K562 (cell line): ENCODE results near the gene SDCCAG8. TPM values are rescaled to one million over a fixed set of nuclear protein-coding genes. Genes with fewer than 3 reads are reported as not detected.

Experiments used
- CCNT2 ChIP-seq: IDR thresholded peaks from 2 replicates; pipeline ENCODE4 v1.6.1; 2011; ENCODE audit warnings: borderline replicate concordance, low read depth, mild to moderate bottlenecking, moderate library complexity, mixed read lengths, low read length; ENCODE audit not compliant: insufficient read length; ENCODE audit errors: extremely low read depth
- CEBPG ChIP-seq, 3 experiments: fragments of 200-800 bp in 1 of 3; sonication (Bioruptor generic) in 1 of 3; sonication (generic) in 1 of 3; formaldehyde crosslinking in 1 of 3; IDR thresholded peaks in 2 of 3; conservative IDR thresholded peaks in 1 of 3; 2 replicates each; pipeline versions ENCODE4 v1.6.1 to v1.8.0; 2016 to 2022; ENCODE audit warnings: missing compliant biosample characterization in 2 of 3, missing genetic modification characterization in 2 of 3, mild to moderate bottlenecking in 1 of 3, missing genetic modification reagents in 1 of 3
- CUX1 ChIP-seq: fragments of 200-800 bp; sonication (Bioruptor generic); IDR thresholded peaks from 2 replicates; pipeline ENCODE4 v1.6.1; 2016; ENCODE audit warnings: missing genetic modification characterization, missing compliant biosample characterization
- DIDO1 ChIP-seq: fragments of 450-650 bp; IDR thresholded peaks from 2 replicates; pipeline ENCODE4 v1.6.1; 2016; ENCODE audit warnings: low read depth, missing biosample characterization, missing genetic modification characterization
- FOXA3 ChIP-seq, 2 experiments: fragments of 450-650 bp in 1 of 2; sonication (generic) in 1 of 2; formaldehyde crosslinking; IDR thresholded peaks in 1 of 2; conservative IDR thresholded peaks in 1 of 2; 2 replicates each; pipeline versions ENCODE4 v1.4.0 to v1.8.0; 2020 to 2022; ENCODE audit warnings: mild to moderate bottlenecking in 2 of 2, missing genetic modification reagents in 1 of 2
- KHSRP ChIP-seq: fragments of 450-650 bp; IDR thresholded peaks from 2 replicates; pipeline ENCODE4 v1.6.1; 2017
- MAFK ChIP-seq: IDR thresholded peaks from 2 replicates; pipeline ENCODE4 v1.6.1; 2011; ENCODE audit warnings: low read length, improper control_type of control experiment
- MEIS2 ChIP-seq: fragments of 450-650 bp; IDR thresholded peaks from 2 replicates; pipeline ENCODE4 v1.6.1; 2014; ENCODE audit warnings: mild to moderate bottlenecking; ENCODE audit not compliant: partially characterized antibody
- TFAP4 ChIP-seq: sonication (generic); formaldehyde crosslinking; IDR thresholded peaks from 2 replicates; pipeline ENCODE4 v1.8.0; 2022; ENCODE audit warnings: missing genetic modification reagents, mild to moderate bottlenecking, moderate library complexity, borderline replicate concordance
- ZFX ChIP-seq: sonication (generic); formaldehyde crosslinking; IDR thresholded peaks from 2 replicates; pipeline ENCODE4 v1.8.0; 2022; ENCODE audit warnings: mild to moderate bottlenecking, missing genetic modification reagents, moderate library complexity
- ZNF12 ChIP-seq: sonication (generic); formaldehyde crosslinking; IDR thresholded peaks from 2 replicates; pipeline ENCODE4 v1.4.0; 2020; ENCODE audit warnings: mild to moderate bottlenecking, missing genetic modification reagents
- ZNF512 ChIP-seq: IDR thresholded peaks from 2 replicates; pipeline ENCODE4 v1.6.1; 2016; ENCODE audit warnings: missing genetic modification characterization, missing compliant biosample characterization
- ZNF592 ChIP-seq: fragments of 450-650 bp; IDR thresholded peaks from 2 replicates; pipeline ENCODE4 v1.6.1; 2017; ENCODE audit warnings: antibody characterized with exemption, mild to moderate bottlenecking
- ZNF707 ChIP-seq: fragments of 250-450 bp; sonication (Bioruptor Pico); conservative IDR thresholded peaks from 2 replicates; pipeline ENCODE4 v1.8.0; 2022; ENCODE audit warnings: inconsistent platforms, mild to moderate bottlenecking, moderate library complexity
- polyA plus RNA-seq, 8 experiments: library from polyadenylated mRNA; depleted of rRNA in 4 of 8; stranded (reverse) in 5 of 8; unstranded in 3 of 8; fragments of >200 nt; fragmentation: Nextera tagmentation in 2 of 8; fragmentation: Illumina TruSeq in 1 of 8; extraction: Ambion mirVana in 2 of 8; extraction: Trizol in 1 of 8; gene quantifications; 2 replicates each; pipeline versions ENCODE4 v1.2.1 to v1.2.3, GENCODE V29; 2011 to 2014; ENCODE audit warnings: inconsistent platforms in 1 of 8, missing spikeins in 1 of 8
- total RNA-seq, 7 experiments: library from RNA; depleted of rRNA in 6 of 7; stranded (reverse); fragments of >200 nt in 6 of 7; fragmentation: Illumina TruSeq in 2 of 7; extraction: Trizol in 2 of 7; gene quantifications; 2 replicates each; pipeline versions ENCODE4 v1.2.1 to v1.2.3, GENCODE V29; 2011 to 2021; ENCODE audit warnings: low replicate concordance in 1 of 7

The SDCCAG8 gene
- total and polyA plus RNA-seq, 9 of the 15 experiments (the other 6 are each of a cell fraction or from before 2014, with no cell fraction given) = 17.9 to 36.7 (median 25.4) TPM

- TF ChIP-seq ZNF592 (peak; percentile 61; the same call in 1 of the 2 replicates), FOXA3 (CRISPR knock-in tag; conservative IDR thresholded peaks at IDR 0.05 in 1 of 2, IDR thresholded peaks at IDR 0.05 in 1 of 2) (peak in 1 of 2 experiments; percentile 16; a peak in 1 of 4 replicates), CCNT2 (no peak), MEIS2 (no peak), MAFK (no peak), ZNF707 (no peak), KHSRP (no peak), ZNF512 (tag) (no peak), TFAP4 (CRISPR knock-in tag) (no peak), CUX1 (CRISPR knock-in tag) (no peak), CEBPG (CRISPR knock-in tag; IDR thresholded peaks at IDR 0.05) (no peak), CEBPG (tag; conservative IDR thresholded peaks at IDR 0.05 in 1 of 2, IDR thresholded peaks at IDR 0.05 in 1 of 2) (no peak), ZFX (no peak), ZNF12 (CRISPR knock-in tag) (no peak), DIDO1 (no peak)
Measured at GRCh38 chr1:243267914-243268653, 12.2 kb downstream of the SDCCAG8 start (continued).
